OCI-M2 (cell line): ENCODE results near the gene GLUL.
"Not testable (repeated sequence)": the region's sequence is repeated elsewhere in the genome, so short reads cannot be mapped to it uniquely, and the experiment has no call there.

Experiments used
- DNase-seq: peaks from one replicate; lab custom pipeline; 2025; ENCODE audit not compliant: unreplicated experiment; lab: John Stamatoyannopoulos, UW

GLUL gene

DNA sequence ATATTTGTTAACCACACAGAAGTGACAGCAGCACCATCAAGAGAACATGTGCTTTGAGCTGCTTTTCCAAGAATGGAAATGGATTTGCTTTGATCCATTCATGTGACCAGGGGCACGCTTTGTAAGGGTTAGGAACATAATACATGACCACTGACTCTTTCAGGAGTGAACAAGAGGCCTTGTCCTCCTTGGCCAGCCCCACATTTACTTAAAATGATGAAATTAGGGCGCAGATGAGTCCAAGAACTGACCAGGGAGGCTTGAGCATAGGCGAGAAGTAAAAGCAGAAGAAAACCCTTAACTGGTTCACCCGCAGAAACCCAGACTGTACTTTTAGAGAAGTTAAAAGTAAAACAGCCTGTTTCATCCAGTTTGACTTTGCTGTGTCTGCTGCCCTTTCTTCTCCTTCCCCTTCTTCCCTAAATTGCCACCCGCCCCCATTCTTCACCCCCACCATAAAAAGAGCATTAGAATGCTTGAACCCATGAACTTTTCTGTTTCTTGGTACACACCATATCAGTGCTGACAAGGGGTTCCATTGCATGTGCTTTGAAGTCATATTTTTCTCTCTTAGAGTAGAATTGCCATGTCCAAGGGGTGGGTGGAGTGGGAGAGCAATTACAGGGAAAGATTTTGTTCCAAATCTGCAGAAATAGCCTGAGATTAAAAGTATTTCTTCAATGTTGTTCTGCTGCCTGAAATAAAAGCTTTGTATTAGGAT, 2.6 kb upstream of the GLUL start:
- DNase-seq, result no peak

DNA sequence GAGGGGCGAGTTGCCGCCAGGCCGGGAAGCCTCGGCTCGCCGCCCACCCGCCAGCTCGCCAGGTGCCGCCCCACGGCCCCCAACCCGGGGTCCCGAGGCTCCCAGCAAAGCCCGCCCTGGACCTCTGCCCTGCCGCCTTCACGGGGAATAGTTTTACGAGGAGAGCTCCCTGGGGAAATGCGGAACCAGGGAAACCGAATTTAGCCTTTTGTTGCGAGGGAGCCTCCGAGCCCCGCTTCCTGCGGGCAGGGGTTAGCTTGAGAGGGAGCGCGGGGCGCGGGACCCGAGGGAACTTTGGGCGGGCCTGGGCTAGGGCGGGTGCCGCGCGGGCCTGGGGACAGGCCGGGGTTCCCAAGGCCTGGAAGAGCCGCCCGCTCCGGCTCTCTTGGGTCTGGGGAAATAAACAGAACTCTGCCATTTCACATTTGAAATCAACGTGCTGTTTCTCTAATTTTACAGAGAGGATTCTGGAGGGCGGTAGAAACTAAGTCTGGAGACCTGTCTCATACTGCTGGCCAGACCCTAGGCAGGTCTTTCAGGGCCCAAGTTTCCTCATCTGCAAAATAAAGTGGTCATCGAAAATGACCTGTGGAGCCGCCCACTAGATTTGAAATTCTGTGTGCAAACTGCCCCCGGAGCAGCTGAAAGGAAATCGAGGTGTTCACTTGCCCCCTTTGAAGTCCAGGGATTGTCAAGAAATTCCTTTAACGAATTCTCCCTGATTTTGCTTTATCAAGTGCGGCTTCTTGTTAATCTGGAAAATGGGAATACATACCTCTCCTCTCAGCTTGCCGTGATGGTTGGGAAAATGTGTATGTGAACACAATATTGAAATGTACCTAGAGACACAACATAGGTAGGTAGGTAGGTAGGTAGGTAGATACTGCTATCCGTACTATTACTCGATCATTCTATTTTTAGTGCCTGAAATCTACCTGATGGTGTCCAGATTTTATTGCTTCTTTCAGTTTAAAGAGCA, 749 bp upstream of the GLUL start:
- DNase-seq, result no peak

DNA sequence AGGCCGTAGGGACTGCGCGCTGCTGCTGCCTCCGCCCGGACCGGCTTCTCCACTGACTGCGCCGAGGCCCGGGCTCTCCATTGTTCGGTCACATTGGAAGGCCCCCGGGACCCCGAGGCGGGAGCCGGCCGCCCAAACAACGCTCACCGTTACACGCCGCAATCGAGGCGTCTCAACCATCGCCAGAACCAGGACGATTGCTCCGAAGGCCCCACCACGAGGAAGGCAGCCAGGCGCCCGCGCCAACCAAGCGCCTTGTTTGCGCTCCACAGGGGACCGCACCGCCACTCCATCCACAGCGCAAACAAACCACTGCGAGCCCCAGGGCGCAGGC, 595 bp downstream of the GLUL start:
- no peak for DNase-seq

DNA sequence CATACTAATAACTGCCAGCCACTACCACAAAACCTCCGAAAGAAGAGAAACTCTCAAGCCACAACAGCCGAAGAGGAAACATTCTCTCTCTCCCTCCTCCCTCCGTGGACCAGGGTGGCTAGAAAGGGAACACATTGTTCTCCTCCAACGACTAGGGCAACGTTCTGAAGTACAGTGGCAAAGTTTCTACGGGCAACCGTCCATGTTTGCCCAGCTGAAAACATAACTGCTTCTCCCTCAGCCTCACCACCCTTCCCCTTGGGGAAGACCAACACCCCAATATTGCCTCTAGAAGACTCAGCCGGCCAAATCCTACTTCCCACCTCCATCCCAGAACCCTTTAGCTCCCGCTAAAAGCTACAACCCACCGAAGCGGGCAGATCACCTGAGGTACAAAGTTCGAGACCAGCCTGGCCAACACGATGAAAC, 2.0 kb downstream of the GLUL start:
- no peak for DNase-seq

DNA sequence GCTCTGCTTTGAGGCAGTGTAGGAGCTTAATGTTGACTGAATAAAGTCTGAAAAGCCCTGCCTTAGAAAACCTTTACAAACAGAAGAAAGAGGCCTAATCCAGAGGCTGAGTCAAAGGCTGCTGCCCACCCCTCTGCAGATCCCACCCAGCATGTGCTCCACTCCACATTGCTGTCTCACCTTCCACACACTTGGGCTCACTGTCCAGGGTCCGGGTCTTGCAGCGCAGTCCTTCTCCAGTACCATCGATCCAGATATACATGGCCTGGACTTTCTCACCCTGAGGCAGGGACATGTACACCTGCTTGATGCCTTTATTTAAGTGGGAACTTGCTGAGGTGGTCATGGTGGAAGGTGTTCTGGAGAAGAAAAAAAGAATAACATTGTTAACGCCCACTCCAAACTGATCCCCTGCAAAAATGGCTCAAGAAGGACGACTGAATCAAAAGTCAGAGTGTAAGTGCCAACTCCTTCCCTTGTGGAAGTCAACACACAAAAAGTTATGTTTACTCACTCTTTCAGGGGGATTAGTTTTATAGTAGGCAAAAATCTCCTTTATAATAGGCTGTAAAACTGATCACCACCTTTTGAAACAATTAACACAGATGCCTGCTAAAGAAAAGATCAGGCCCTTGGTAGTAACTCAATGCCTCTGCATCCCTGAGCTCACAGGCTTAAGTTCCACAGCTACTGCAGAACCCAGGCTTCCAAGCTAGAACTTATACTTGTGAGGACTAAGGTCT, 3.0 kb downstream of the GLUL start:
- no peak for DNase-seq

DNA sequence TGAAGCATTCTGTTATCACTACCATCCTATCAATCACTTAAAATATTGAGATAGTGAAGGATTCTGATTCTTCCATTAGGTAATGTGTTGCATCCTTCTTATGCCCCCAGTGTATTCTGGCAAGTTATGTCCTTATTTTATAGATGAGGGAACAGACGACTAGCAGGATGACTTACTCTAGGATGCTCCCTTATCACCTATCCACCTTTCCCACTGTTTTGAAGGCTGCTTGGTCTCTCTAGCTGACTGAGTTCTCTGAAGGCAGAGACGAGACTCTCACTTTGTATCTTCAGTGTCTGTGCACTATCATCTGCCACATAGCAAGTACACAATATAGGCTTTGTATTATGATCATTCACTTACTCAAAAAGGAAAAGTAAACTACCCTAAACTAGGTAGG, 4.0 kb downstream of the GLUL start:
- no peak for DNase-seq

DNA sequence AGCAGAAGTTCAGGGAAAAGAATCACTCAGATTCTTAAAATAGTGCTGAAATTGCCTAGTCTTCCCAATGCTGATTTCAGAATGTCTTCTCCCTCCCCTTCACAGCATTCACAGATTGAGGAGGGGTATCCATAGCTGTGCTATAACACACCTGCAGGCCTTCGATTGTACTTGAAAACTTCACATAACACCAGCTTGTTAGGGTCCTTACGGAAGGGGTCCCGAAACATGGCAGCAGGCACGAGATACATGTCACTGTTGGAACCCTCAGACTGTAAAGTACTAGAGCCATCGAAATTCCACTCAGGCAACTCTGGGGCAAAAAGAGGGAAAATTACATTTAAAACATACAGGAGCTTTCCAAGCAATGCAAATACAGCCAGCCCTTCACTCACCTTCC, 4.6 kb downstream of the GLUL start:
- DNase-seq, result no peak

DNA sequence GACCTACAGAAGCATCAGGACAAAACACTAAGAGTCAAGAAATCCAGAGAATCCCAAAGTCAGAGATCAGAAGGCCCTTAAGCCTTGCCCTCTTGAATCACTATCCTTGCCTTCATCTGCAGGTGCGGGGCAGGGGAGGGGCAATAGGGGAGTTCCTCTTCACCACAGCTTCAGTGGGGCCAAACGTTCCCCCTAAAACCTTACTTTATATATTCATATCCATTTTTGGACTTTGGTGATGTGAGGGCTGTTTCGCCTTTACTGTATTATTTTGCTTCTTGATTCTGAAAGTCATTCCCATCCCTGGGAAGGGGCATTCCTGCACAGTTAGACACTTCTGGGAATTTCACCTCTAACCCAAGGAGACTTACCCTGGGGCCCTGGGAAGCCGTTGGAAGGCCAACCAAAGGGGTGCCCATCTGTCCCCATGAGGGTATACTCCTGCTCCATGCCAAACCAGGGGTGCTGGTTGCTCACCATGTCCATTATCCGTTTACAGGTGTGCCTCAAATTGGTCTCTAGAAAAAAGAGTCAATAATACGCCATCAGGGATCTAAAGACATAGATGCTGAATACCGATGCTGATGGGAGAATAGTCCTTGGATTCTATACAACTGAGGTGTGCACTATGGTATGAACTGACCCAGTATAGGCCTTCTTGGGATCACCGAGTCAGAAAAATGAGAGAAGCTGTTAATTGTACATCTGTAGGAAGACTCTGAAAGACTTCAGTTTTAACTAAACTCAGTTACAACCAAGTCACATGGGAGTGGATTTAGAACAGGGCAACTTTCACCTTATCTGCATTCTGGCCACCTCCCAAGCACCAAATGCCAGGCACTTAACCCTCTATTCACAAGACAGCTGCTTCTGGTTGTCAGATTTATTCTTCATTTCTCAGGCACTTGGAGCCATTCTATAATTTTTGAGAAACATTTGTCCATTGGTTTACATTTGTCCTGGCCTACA, 5.4 kb downstream of the GLUL start:
- DNase-seq, result no peak

DNA sequence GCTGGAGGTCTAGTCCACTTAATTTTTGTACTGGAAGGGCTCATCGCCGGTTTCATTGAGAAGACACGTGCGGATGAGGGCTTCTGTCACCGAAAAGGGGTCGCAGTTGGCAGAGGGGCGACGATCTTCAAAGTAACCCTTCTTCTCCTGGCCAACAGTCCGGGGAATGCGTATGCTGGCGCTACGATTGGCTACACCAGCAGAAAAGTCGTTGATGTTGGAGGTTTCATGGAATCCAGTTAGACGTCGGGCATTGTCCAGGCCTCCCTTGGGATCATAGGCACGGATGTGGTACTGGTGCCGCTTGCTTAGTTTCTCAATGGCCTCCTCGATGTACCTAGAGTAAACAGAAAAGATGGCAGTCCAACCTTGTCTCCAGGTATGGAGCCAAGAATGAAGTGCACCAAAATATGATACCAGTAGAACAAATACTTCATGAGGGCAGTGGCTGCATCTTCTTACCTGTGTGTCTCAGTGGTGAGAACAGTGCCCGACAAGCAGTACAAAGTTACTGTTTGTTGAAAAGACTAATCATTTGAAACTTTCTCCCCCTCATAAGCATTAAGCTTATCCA, 7.1 kb downstream of the GLUL start:
- DNase-seq, result no peak

DNA sequence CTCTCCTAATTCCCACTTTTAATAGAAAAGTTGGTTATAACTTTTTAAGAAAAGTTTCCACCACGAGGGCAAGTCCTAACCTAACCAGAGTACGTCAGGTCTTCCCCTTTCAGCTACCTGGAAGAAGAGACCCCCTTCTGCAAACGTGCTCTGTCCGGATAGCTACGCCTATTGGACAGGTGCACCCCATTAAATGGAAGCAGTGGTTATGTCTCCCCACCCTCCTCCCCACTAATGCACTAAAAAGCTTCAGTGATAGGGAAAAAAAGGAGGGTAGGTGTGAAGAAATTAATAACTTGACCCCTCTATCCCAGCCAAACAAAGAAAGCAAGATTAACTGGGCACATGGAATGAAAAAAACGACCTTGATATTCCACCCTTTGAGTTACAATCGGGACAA, 7.7 kb downstream of the GLUL start:
- DNase-seq, result no peak

DNA sequence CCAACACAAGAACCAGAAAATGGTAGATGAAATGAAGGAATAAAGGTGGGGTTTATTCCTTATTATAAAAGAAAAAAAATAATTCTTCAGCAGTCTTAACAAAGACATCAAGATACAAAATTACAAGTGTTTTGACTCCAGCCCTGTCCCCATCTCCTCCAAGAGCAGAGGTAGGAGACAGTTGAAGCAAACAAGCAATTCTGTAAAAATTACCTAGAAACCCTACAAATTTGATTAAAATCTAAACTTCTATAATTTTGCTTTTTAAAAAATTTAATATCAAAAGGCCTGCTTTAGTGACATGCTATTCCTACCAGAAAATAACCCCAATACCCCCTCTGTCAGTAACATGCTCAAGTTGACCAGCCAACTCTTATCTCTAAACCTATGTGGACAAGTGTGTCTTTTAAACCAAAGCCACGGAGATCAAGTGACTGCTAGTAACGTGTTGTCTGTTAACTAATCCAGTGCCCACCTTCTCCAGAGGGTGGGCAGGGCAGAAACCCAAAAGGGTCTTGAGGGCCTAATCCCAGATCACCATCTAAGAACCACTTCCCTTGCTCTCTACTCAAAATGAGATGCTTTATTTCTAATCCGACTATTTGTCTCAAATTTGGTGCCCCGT, 8.4 kb downstream of the GLUL start:
- DNase-seq, result no peak

DNA sequence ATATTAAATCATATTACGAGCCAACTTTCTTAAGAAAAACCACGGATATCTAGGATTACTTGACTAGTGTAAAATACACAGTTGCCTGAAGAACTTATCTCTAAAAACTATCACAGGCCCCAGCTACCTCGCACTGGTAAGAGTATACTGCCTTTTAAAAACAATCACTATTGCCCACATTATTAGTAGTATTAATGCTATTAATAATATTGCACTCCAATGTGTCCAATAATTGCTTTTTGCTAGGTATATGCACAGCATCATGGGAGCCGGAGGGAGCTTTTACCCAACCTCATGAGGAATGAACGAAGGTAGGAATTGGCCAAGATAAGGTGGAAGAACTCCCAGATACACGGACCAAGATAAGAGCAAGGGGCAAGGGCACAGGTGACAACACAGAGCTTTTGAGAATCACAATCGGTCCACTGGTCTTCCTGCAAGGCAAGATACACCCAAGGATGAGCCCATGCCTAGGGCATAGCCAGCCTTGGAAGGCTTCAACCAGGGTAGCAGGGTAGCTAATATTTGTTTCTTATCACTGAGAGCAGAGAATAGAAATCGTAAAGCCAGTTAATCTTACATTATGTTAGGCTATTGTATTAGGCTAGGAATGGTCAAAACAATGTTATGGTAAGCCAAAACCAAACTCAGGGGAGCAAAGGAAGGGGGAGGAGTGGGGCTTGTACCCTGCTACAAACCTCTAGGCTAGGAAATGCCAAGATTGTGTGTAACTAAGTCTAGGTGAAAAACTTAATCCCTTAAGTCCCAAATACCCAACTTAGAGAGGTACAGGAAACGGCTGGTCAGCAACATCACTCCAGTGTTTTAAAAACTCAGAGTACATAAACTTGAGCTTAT, 9.4 kb downstream of the GLUL start:
- DNase-seq, result no peak

DNA sequence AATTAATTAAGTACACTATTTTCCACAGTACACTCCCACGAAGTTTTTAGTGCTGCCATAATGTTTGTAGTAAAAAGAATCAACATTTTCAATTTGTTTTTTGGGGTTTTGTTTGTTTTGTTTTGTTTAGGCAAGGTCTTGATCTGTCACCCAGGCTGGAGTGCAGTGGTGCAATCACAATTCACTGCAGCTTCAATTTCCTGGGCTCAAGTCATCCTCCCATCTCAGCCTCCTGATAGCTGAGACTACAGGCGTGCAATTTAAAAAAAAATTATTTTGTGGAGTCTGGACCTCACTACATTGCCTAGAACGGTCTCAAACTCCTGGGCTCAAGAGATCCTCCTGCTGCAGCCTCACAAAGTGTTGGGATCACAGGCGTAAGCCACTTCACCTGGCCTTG, 11.4 kb downstream of the GLUL start:
- DNase-seq, result no peak

DNA sequence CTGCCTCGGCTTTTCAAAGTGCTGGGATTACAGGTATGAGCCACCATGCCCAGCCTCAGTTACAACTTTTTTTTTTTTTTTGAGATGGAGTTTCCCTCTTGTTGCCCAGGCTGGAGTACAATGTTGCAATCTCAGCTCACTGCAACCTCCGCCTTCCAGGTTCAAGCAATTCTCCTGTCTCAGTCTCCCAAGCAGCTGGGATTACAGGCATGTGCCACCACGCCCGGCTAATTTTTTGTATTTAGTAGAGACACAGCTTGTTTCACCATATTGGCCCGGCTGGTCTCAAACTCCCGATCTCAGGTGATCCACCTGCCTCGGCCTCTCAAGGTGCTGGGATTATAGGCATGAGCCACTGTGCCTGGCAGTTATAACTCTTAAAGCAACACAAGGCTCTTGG, 11.8 kb downstream of the GLUL start:
- DNase-seq, result not testable (repeated sequence)

DNA sequence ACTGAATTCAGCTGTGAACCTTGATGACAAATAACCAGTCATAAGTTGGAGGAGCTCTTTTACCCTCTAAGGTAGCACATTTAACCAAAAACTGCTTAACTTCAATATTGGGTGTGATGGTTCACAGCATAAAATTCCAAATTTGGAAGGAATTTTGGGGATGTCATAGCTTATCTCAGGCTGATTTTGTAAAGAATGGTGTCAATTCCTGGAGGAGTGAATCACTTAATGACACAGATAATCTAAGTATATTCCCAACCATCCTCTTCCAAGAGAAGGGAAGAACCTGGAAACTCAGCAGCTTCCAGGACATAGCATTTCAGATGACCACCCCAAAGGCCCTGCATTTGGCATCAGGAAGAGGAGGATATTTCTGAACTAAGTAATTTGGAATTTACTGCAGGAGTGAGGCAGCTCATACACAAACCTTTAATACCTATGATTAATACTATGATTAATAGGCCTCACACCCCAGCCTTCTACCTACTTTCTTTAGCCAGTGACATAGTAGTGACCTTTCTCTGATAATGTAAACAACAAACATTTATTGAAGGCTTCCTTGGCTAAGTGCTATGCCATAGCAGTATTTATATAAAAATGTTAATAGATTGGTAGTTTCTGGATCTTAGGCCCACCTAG, 14.5 kb downstream of the GLUL start:
- no peak for DNase-seq

DNA sequence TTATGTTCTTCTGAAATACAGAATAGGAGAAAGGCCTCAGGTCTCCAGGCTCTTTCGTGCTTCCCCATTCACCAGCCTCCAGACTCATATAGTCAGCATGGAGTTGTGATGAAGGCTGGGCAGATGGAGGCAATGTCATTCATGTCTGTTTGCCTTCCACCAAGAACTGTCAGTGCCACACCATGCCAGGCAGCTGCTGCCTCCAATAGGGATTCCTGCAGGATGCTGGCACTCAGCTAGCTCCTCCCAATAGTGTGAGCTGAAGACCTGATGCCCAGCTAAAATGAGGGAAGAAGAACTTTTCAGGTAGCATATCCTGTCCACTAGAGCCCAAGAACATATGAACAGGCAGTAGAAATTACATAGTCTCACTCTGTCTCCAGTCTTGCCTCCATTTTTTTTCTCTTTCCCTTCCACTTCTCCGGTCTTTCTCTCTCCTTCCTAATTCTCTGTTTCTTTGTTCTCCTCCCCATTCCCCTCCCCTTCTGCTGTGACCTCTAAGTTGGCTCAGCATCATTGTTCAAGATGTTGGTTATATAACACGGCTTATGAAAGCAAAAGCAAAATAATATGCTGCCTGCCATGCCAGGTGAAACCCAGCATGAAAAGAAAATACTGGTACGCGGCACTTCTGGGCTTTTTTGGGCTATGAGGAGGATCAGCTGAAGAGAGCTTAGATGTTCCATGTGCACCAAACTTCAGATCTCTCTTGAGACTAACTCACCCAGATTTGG, 17.3 kb downstream of the GLUL start:
- DNase-seq, result no peak

DNA sequence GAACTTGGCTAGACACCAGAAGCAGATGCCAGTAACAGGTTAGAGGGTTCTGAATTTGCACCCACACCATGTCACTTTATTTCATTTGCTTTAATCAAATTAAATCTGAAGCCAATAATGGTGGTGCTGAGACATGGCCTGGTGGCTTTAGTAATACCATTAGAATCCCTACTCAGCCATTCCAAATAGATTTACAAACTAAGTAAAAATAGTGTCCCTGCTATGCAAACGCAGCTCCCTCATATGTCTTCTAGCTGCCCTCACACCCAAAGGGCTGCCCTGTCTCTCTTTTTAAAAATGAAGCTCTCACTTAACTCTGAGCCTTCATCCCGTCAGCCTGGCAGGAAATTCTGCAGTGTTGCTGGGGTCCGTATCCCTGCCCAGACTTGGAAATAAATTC, 21.1 kb downstream of the GLUL start:
- no peak for DNase-seq

DNA sequence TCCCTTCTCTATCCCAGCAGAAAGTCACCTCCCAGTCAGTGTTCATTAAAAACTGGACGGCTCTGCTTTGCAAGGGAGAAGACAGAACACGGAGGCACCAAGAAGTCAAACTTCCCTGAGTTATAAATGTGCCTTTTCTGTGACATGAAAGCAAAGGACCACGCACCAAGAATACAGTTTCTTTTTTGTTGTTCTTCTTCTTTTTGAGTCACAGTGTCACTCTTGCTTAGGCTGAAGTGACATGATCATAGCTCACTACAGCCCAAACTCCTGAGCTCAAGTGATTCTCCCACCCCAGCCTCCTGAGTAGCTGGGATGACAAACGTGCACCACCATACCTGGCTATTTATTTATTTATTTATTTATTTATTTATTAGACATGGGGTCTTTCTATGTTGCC, 22.7 kb downstream of the GLUL start:
- DNase-seq, result no peak
